SU-DHL-6 (cell line): Measurements from ENCODE around the gene LTO1.

Experiments
- H2AFZ ChIP-seq: fragments of 200-600 bp; sonication (generic); 2 replicates; pipeline ENCODE4 v1.6.1; 2014; ENCODE audit warnings: low read depth, mild to moderate bottlenecking, moderate library complexity, mixed read lengths, antibody characterized with exemption, low read length; ENCODE audit not compliant: severe bottlenecking
- H3F3A ChIP-seq: fragments of 200-600 bp; shearing (Covaris generic); 2 replicates; pipeline ENCODE4 v1.6.0; 2016; ENCODE audit warnings: antibody characterized with exemption, mild to moderate bottlenecking; ENCODE audit not compliant: insufficient read depth
- H3K27ac ChIP-seq: fragments of 200-600 bp; sonication (generic); 2 replicates; pipeline ENCODE4 v1.5.1; 2016; ENCODE audit warnings: low read depth, mild to moderate bottlenecking, low read length, moderate library complexity, mixed read lengths
- H3K27me3 ChIP-seq: fragments of 200-600 bp; sonication (generic), shearing (Covaris generic); 2 replicates; pipeline ENCODE4 v1.6.0; 2014; ENCODE audit warnings: mild to moderate bottlenecking, low read length
- H3K36me3 ChIP-seq: fragments of 200-600 bp; sonication (generic); 2 replicates; pipeline ENCODE4 v1.6.1; 2014; ENCODE audit warnings: mild to moderate bottlenecking, low read length, mixed read lengths
- H3K4me2 ChIP-seq: fragments of 300-600, 200-600 bp; shearing (Covaris generic), sonication (generic); 2 replicates; pipeline ENCODE4 v1.6.0; 2014; ENCODE audit warnings: low read length, low read depth, mild to moderate bottlenecking; ENCODE audit not compliant: poor library complexity, severe bottlenecking
- H3K4me3 ChIP-seq: fragments of 200-600 bp; sonication (generic); 2 replicates; pipeline ENCODE4 v1.5.1; 2014; ENCODE audit warnings: antibody characterized with exemption, low read length, mild to moderate bottlenecking, mixed read lengths; ENCODE audit not compliant: insufficient read depth, poor library complexity, severe bottlenecking
- H3K79me2 ChIP-seq: fragments of 200-600 bp; sonication (generic); 2 replicates; pipeline ENCODE4 v1.6.1; 2014; ENCODE audit warnings: mild to moderate bottlenecking, low read length, moderate library complexity; ENCODE audit not compliant: insufficient read depth
- H3K9ac ChIP-seq: fragments of 200-600 bp; sonication (generic); 2 replicates; pipeline ENCODE4 v1.7.0; 2014; ENCODE audit warnings: mild to moderate bottlenecking, low read length
- H3K9me2 ChIP-seq: fragments of 200-600 bp; sonication (generic); replicated peaks from 2 replicates; pipeline ENCODE4 v1.6.1; 2014; ENCODE audit warnings: low read length; ENCODE audit not compliant: insufficient read depth
- H3K9me3 ChIP-seq: fragments of 200-600 bp; sonication (generic); 2 replicates; pipeline ENCODE4 v1.6.1; 2014; ENCODE audit warnings: low read length, mixed read lengths; ENCODE audit not compliant: insufficient read depth
- H4K20me1 ChIP-seq: fragments of 200-600 bp; sonication (generic); 2 replicates; pipeline ENCODE4 v1.6.1; 2014; ENCODE audit warnings: low read depth, mild to moderate bottlenecking, antibody characterized with exemption, low read length, moderate library complexity, mixed read lengths
- CTCF ChIP-seq: fragments of 200-600 bp; sonication (generic); IDR thresholded peaks from one replicate; pipeline ENCODE4 v1.5.1; 2017; ENCODE audit warnings: antibody characterized with exemption, mild to moderate bottlenecking, low read length, moderate library complexity; ENCODE audit not compliant: insufficient read depth, poor library complexity, severe bottlenecking
- EZH2phosphoT487 ChIP-seq: fragments of 200-600 bp; sonication (generic), shearing (Covaris generic); conservative IDR thresholded peaks from 2 replicates; pipeline ENCODE4 v1.6.1; 2018; ENCODE audit warnings: mild to moderate bottlenecking, antibody characterized with exemption, low read length, moderate library complexity, mixed read lengths

LTO1 gene

GRCh38 chr11:69635804-69636511, 39.2 kb downstream of the LTO1 start:
- Histone ChIP-seq H3K9me2 (no peaks in the 10 kb centered on the region), H3K4me2 (no peak overlapping the region), H3K4me3 (no peak overlapping the region), H3K79me2 (no peaks in the 10 kb centered on the region), H3K36me3 (no peaks in the 10 kb centered on the region), H3K27ac (no peak overlapping the region), H3K9me3 (no peaks in the 10 kb centered on the region), H2AFZ (no peak overlapping the region), H3K9ac (no peak overlapping the region), H4K20me1 (no peaks in the 10 kb centered on the region), H3K27me3 (no peaks in the 10 kb centered on the region), H3F3A (no peaks in the 10 kb centered on the region)
- TF ChIP-seq EZH2phosphoT487 (no peak), CTCF (no peak)

- Histone ChIP-seq H3K27me3 (no peaks in the 10 kb centered on the region), H3K9ac (no peak overlapping the region), H3K4me3 (no peak overlapping the region), H4K20me1 (no peaks in the 10 kb centered on the region), H3K36me3 (no peaks in the 10 kb centered on the region), H3K9me3 (no peaks in the 10 kb centered on the region), H3K27ac (no peak overlapping the region), H3F3A (no peaks in the 10 kb centered on the region), H3K79me2 (no peaks in the 10 kb centered on the region), H2AFZ (no peak overlapping the region), H3K9me2 (no peaks in the 10 kb centered on the region), H3K4me2 (no peak overlapping the region)
- TF ChIP-seq CTCF (no peak), EZH2phosphoT487 (no peak)
Observed at GRCh38 chr11:69635195-69635594, 40.0 kb downstream of the LTO1 start.

GRCh38 chr11:69634590-69634989, 40.6 kb downstream of the LTO1 start:
- Histone ChIP-seq H3K9ac (no peak overlapping the region), H3K27me3 (no peaks in the 10 kb centered on the region), H3F3A (no peaks in the 10 kb centered on the region), H3K4me2 (no peak overlapping the region), H3K4me3 (no peak overlapping the region), H4K20me1 (no peaks in the 10 kb centered on the region), H3K27ac (no peak overlapping the region), H2AFZ (no peak overlapping the region), H3K36me3 (no peaks in the 10 kb centered on the region), H3K79me2 (no peaks in the 10 kb centered on the region), H3K9me2 (no peaks in the 10 kb centered on the region), H3K9me3 (no peaks in the 10 kb centered on the region)
- TF ChIP-seq CTCF: no peak
- TF ChIP-seq EZH2phosphoT487: no peak
